ENCODE data around the gene FTCDNL1. TPM values are rescaled to one million over a fixed set of nuclear protein-coding genes. Genes with fewer than 3 reads are reported as not detected.

The FTCDNL1 gene
- polyA plus RNA-seq, 3 donors = 0.90 to 3.4 (median 1.4) TPM

- H3K27ac ChIP-seq (ENCODE audit: low read depth, low read length) = no peak overlapping the region
- WGBS, 3 donors = 53 to 57% (median 55%) methylated on average over 7 of the region's 7 CpGs
These were observed 44.8 kb downstream of the FTCDNL1 start for GRCh38 chr2:199806179-199806578.

DNA sequence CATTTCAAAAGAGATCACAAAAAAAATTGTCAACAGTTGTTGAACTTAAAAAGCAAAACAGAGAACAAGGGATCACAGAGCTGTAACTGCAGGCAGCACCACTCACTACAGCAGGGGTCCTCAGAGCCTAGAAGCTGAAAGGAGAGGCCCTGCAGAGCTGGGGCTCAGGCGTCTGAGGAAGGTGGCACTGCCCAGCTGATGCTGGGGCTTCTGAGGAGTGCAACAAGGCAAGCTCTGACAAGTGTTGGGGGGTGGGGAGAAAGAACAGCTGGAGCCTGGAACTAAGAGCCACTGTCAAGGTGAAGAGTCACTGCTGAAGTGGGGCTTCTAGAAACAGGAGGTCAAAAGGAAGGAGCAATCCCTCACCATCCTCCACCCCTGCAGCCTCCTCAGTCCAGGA lies 46.2 kb downstream of the FTCDNL1 start:
- H3K27ac ChIP-seq (ENCODE audit: low read depth, low read length) = no peak overlapping the region
- 38 to 50% (median 47%) methylated on average over 1 of the region's 1 CpG for WGBS, 3 donors

GRCh38 chr2:199798831-199799580 lies 52.0 kb downstream of the FTCDNL1 start:
- no peak overlapping the region for H3K27ac ChIP-seq (ENCODE audit: low read depth, low read length)
- WGBS, 3 donors = 30 to 48% (median 31%) methylated on average over 10 of the region's 10 CpGs

DNA sequence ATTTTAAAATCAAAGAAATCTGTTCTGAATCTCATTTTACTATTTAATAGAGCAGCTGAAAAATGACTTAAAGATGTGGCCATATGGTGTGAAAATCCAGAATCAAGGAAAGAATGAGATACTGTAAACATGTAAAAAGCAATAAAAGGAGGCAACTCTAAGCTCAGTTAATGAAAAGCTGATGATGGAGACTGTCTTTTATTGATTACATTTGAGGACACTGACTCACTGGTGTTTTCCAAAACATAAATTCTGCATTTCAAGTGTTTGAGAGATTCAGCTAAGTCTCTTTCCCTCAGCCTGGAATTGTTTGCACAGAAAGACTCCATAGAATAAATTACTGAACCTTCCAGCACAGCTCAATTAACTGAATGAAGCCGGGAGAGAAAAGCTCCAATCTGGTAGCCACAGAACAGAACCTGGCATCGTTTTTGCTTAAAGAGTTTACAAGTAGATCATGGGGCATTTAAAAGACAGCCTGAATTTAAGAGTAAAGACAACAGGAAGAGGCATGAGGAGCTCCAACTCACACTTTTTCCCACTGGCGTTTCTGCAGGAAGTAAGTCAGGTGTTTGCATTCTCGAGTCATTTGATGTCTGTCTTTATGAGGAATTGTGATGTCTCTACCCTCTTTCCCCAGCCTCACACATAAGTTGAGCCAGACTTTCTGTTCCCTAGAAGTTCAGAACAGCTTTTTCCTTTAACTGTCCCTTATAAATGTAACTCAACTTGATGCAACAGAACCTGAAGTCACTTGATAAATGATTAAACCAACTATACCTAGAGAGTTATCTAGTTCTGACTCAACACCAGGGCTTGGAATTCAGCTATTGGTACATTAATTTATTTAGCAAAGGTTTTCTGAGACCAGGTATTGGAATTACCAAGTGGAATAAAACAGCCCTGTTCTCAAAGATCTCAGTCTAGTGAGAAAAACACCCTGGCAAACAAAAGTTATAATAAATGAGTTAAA lies 53.3 kb downstream of the FTCDNL1 start:
- 41 to 53% (median 48%) methylated on average over 4 of the region's 4 CpGs for WGBS, 3 donors

GRCh38 chr2:199792381-199792780 lies 58.6 kb downstream of the FTCDNL1 start:
- WGBS, 3 donors = 50 to 61% (median 58%) methylated on average over 4 of the region's 4 CpGs
- H3K27ac ChIP-seq (ENCODE audit: low read depth, low read length) = no peak overlapping the region

More for the DNA sequence above, 53.3 kb downstream of the FTCDNL1 start:
- H3K27ac ChIP-seq (ENCODE audit: low read depth, low read length) = no peak overlapping the region

GRCh38 chr2:199791326-199791725 lies 59.7 kb downstream of the FTCDNL1 start:
- no peak overlapping the region for H3K27ac ChIP-seq (ENCODE audit: low read depth, low read length)
- 47 to 82% (median 66%) methylated on average over 3 of the region's 3 CpGs for WGBS, 3 donors

GRCh38 chr2:199784512-199784911 lies 66.5 kb downstream of the FTCDNL1 start:
- no peak overlapping the region for H3K27ac ChIP-seq (ENCODE audit: low read depth, low read length)
- WGBS, 3 donors = 76 to 84% (median 80%) methylated on average over 4 of the region's 4 CpGs

GRCh38 chr2:199779589-199779988 lies 71.4 kb downstream of the FTCDNL1 start:
- 92 to 100% (median 93%) methylated on average over 3 of the region's 3 CpGs for WGBS, 3 donors
- no peak overlapping the region for H3K27ac ChIP-seq (ENCODE audit: low read depth, low read length)

DNA sequence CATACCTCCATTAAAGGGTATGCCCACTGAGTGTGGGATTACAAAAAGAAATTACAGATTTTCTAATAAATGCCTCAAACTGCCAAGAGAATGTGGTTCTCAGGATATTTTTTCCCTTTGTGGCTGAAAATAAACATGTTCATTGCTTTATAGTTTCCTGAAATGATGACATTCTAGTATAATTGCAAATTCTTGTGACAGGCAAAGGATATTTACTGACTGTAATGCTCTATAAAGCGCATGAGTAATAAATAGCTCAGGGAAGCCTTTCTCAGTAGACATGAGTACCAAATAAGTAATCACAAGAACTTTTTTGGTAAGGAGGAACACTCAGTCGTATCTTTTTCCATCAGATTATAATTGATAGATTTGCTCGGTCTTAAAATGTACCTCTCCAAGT lies 72.3 kb downstream of the FTCDNL1 start:
- H3K27ac ChIP-seq (ENCODE audit: low read depth, low read length) = no peak overlapping the region
- WGBS, 3 donors = 72 to 87% (median 78%) methylated on average over 3 of the region's 3 CpGs

- H3K27ac ChIP-seq (ENCODE audit: low read depth, low read length) = no peak overlapping the region
- WGBS, 3 donors = 66 to 75% (median 71%) methylated on average over 2 of the region's 2 CpGs
These were observed 73.1 kb downstream of the FTCDNL1 start for GRCh38 chr2:199777916-199778315.

- 89 to 94% (median 94%) methylated on average over 1 of the region's 1 CpG for WGBS, 3 donors
These were observed 73.7 kb downstream of the FTCDNL1 start for GRCh38 chr2:199777315-199777714.

DNA sequence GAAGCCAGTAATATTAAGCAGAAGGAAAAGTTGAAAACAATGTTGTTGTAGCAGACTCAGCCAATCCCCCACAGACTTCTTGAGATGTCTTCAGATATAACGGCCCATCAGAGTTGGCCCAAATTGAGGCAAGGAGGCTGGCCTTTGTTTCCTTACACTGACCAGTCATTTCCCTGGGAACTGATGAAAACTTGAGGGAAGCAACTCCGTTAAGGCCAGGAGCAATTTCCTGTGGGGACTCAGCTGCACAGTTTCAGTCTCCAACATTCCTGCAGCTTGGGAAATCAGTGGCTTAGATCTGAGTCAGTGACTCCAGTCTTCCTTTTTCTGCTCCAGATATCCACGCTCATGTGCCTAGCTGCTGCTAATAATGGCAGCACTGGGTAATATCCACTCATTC lies 75.7 kb downstream of the FTCDNL1 start:
- 51 to 82% (median 62%) methylated on average over 3 of the region's 3 CpGs for WGBS, 3 donors
- no peak overlapping the region for H3K27ac ChIP-seq (ENCODE audit: low read depth, low read length)

More at GRCh38 chr2:199777315-199777714, 73.7 kb downstream of the FTCDNL1 start:
- H3K27ac ChIP-seq (ENCODE audit: low read depth, low read length) = no peak overlapping the region

GRCh38 chr2:199772035-199772976 lies 78.7 kb downstream of the FTCDNL1 start:
- 48 to 75% (median 59%) methylated on average over 12 of the region's 12 CpGs for WGBS, 3 donors
- no peak overlapping the region for H3K27ac ChIP-seq (ENCODE audit: low read depth, low read length)

- WGBS, 3 donors = 75 to 86% (median 82%) methylated on average over 2 of the region's 2 CpGs
- H3K27ac ChIP-seq (ENCODE audit: low read depth, low read length) = no peak overlapping the region
These were observed 80.3 kb downstream of the FTCDNL1 start for GRCh38 chr2:199770716-199771115.

GRCh38 chr2:199765646-199766045 lies 85.3 kb downstream of the FTCDNL1 start:
- no peak overlapping the region for H3K27ac ChIP-seq (ENCODE audit: low read depth, low read length)
- 82 to 91% (median 87%) methylated on average over 5 of the region's 5 CpGs for WGBS, 3 donors

DNA sequence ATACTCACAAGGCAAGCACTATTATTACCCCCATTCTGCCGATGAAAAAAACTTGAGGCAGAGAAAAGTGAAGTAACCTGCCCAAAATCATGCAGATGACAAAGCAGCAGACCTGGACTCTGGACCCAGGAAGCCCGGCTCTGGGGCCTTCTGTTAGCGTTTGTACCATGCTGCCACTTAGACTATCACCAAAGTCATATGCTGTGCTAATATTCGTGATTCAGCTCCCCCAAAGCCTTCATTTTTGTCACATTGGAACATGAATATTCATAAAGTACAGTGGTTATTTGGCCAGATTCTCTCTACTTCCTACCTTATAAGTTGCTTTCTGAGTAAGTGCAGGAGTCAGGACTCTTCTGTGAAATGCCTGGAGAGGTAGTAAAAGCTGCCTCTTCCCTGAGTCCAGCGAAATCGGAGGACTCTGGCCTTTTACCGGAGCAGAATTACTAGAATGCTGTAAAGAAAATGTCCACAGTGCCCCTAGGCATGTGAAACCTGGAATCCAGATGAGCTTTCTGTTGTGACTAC lies 86.7 kb downstream of the FTCDNL1 start:
- WGBS, 3 donors = 79 to 92% (median 89%) methylated on average over 7 of the region's 7 CpGs
- no peak overlapping the region for H3K27ac ChIP-seq (ENCODE audit: low read depth, low read length)

GRCh38 chr2:199762963-199763362 lies 88.0 kb downstream of the FTCDNL1 start:
- WGBS, 3 donors = 84 to 87% (median 86%) methylated on average over 4 of the region's 4 CpGs
- H3K27ac ChIP-seq (ENCODE audit: low read depth, low read length) = no peak overlapping the region

DNA sequence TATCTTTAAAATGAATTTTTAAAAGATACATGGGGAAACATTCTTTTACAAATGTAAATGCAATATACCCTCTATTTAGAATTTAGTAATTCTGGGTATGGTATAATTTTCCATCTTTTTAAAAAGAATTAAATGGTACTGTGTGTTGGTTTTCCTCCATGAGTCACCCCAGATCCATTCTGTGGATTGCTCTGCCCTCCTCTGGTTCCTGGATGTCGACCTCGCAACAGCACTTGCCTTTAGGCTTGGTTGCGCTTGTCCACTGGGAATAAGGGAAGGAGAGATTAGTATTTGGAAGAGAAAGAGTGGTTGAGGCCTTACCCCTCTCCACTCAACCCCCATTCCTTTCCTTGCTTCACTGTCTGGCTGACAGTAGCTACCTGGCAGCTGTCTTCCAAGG lies 90.4 kb downstream of the FTCDNL1 start:
- WGBS, 3 donors = 80 to 91% (median 90%) methylated on average over 3 of the region's 3 CpGs
- H3K27ac ChIP-seq (ENCODE audit: low read depth, low read length) = no peak overlapping the region
